ENCODE measurements around the gene MTERF4. TPM values are rescaled to one million over a fixed set of nuclear protein-coding genes. Genes with fewer than 3 reads are reported as not detected.

The MTERF4 gene
- total and polyA plus RNA-seq, 2 of the 13 experiments (the other 11 are each of a cell fraction or from before 2014, with no cell fraction given), result 50.5 to 59.8 TPM

- DNase-seq (ENCODE audit: low spot score) (no peak), ATAC-seq (no peak), FAIRE-seq (no peak)
- H3K4me3 ChIP-seq (replicated peaks in 1 of 3; ENCODE audit: insufficient read depth in 1 of 3, low read depth in 2 of 3, low read length in 3 of 3), result no peak overlapping the region
- H4K20me1 ChIP-seq (ENCODE audit: insufficient read depth, low read length), result no peaks in the 10 kb centered on the region
- ChIA-PET CTCF (ENCODE audit: low intra/inter-chr PET ratio, low total read pairs) (no interaction called here), POLR2A (no interaction called here)
- no peaks in the 10 kb centered on the region for H3K79me2 ChIP-seq (ENCODE audit: insufficient read depth, low read length)
- intact Hi-C loops (cut with micrococcal nuclease; ENCODE audit: unreplicated experiment), result no loop called here
- no peaks in the 10 kb centered on the region for H3K9me3 ChIP-seq (ENCODE audit: low read length)
- peaks cover 9 to 38% of the 10 kb centered on the region in 2 experiments; a peak in 4 of 5 replicates for H3K36me3 ChIP-seq (replicated peaks in 1 of 2; ENCODE audit: control insufficient read depth in 1 of 2, insufficient read depth in 2 of 2, low read length in 2 of 2)
- H3K27me3 ChIP-seq (ENCODE audit: control insufficient read depth in 1 of 2, insufficient read depth in 2 of 2, low read length in 2 of 2), result no peaks in the 10 kb centered on the region
- no TSS peak for BruUV-seq (replicated peaks)
- H2AFZ ChIP-seq (ENCODE audit: low read length), result no peak overlapping the region
- in situ Hi-C loops (cut with HindIII; ENCODE audit: extremely low pct_ligation_motif_present, low pct_unique_long_range_greater_than_20kb), result no loop called here
- H3K4me2 ChIP-seq (ENCODE audit: low read depth, low read length), result no peak overlapping the region
- WGBS (ENCODE audit: low lambda C conversion rate), result 95% methylated on average over 8 of the region's 8 CpGs
- H3K9ac ChIP-seq (ENCODE audit: insufficient read depth, low read depth, low read length), result no peak overlapping the region
- H3K4me1 ChIP-seq (ENCODE audit: insufficient read depth, low read length), result no peaks in the 10 kb centered on the region
- no peak for TF ChIP-seq TSC22D2 (CRISPR knock-in tag; IDR thresholded peaks at IDR 0.05; ENCODE audit: borderline replicate concordance)
- no peak for TF ChIP-seq ZMAT3 (CRISPR knock-in tag; conservative IDR thresholded peaks at IDR 0.05)
- no peak for TF ChIP-seq NFATC3 (CRISPR knock-in tag; IDR thresholded peaks at IDR 0.05)
- no peak for TF ChIP-seq JDP2 (CRISPR knock-in tag; IDR thresholded peaks at IDR 0.05; ENCODE audit: borderline replicate concordance)
- TF ChIP-seq YEATS2 (CRISPR knock-in tag; IDR thresholded peaks at IDR 0.05; ENCODE audit: borderline replicate concordance), result no peak
- no peak for TF ChIP-seq NFIC (IDR thresholded peaks at IDR 0.05; ENCODE audit: low read length)
- TF ChIP-seq ZBTB7B (CRISPR knock-in tag; IDR thresholded peaks at IDR 0.05), result no peak
- no peak for TF ChIP-seq PHF20 (CRISPR knock-in tag; IDR thresholded peaks at IDR 0.05)
- TF ChIP-seq NFKBIZ (CRISPR knock-in tag; IDR thresholded peaks at IDR 0.05), result no peak
- TF ChIP-seq ZNF367 (CRISPR knock-in tag; IDR thresholded peaks at IDR 0.05; ENCODE audit: borderline replicate concordance), result no peak
- TF ChIP-seq ZNF775 (CRISPR knock-in tag; IDR thresholded peaks at IDR 0.05; ENCODE audit: borderline replicate concordance), result no peak
- TF ChIP-seq ZBTB38 (CRISPR knock-in tag; IDR thresholded peaks at IDR 0.05), result no peak
- TF ChIP-seq MTF1 (CRISPR knock-in tag; IDR thresholded peaks at IDR 0.05), result no peak
- no peak overlapping the region for H3K27ac ChIP-seq (ENCODE audit: extremely low read length, insufficient read depth, low read length)
Measured at GRCh38 chr2:241112592-241112991, 10.5 kb upstream of the MTERF4 start.
